Muscle of leg (tissue), 11 donors: ENCODE data around the gene MTO1. TPM values are rescaled to one million over a fixed set of nuclear protein-coding genes. Genes with fewer than 3 reads are reported as not detected.
"Not testable (repeated sequence)": the region's sequence is repeated elsewhere in the genome, so short reads cannot be mapped to it uniquely, and the experiment has no call there.

ENCODE experiments used
- DNase-seq: peaks from one replicate; pipeline ENCODE4 v3.0.0; 2013
- H3K27ac ChIP-seq: one replicate; pipeline ENCODE4 v1.5.1; 2013; ENCODE audit warnings: mild to moderate bottlenecking, low read length, control low read depth
- H3K27me3 ChIP-seq: one replicate; pipeline ENCODE4 v1.6.1; 2013; ENCODE audit warnings: low read length; ENCODE audit not compliant: control insufficient read depth, insufficient read depth
- H3K36me3 ChIP-seq: one replicate; pipeline ENCODE4 v1.6.1; 2013; ENCODE audit warnings: low read length; ENCODE audit not compliant: control insufficient read depth, insufficient read depth
- H3K4me1 ChIP-seq: one replicate; pipeline ENCODE4 v1.6.1; 2013; ENCODE audit warnings: low read length; ENCODE audit not compliant: control insufficient read depth, insufficient read depth
- H3K4me3 ChIP-seq: one replicate; pipeline ENCODE4 v1.5.1; 2013; ENCODE audit warnings: low read length, control low read depth
- H3K9me3 ChIP-seq: replicated peaks from 2 replicates; pipeline ENCODE4 v1.6.1; 2013; ENCODE audit warnings: low read depth, low read length; ENCODE audit not compliant: control insufficient read depth
- WGBS: methylation state at CpG from one replicate; pipeline ENCODE4 v1.1.5; 2013; ENCODE audit warnings: missing lambda C conversion rate; ENCODE audit not compliant: insufficient coverage; 5-methylcytosine and 5-hydroxymethylcytosine counted together
- polyA plus RNA-seq, 8 donors: library from polyadenylated mRNA; unstranded; fragments of 120-200 nt; gene quantifications; one replicate each; pipeline versions ENCODE4 v1.2.1 to v1.2.3, GENCODE V29; 2013; ENCODE audit warnings: inconsistent platforms in 1 of 8, low replicate concordance in 1 of 8; ENCODE audit not compliant: insufficient read length in 8 of 8, insufficient read depth in 1 of 8
- total RNA-seq: library from RNA; stranded (reverse); fragments of 120-200 nt; gene quantifications from one replicate; pipeline ENCODE4 v1.2.4, GENCODE V29; 2013

Gene MTO1
- total and polyA plus RNA-seq, 9 donors, result 14.6 to 23.9 (median 18.0) TPM

DNA sequence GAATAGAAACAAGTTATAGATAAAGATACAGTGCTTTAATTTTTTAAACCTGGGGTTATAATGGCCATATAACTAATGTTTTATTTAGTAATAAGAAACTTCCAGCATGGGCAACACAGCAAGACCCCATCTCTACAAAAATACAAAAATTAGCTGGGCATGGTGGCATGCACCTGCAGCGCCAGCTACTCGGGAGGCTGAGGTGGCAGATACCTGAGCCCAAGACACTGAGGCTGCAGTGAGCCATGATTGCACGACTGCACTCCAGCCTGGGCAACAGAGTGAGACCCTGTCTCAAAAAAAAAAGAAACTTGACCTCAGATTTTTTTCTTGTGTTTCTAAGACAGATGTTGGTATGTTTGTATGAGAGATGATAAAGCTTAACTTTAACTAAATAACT is 36.4 kb downstream of the MTO1 start:
- H3K9me3 ChIP-seq, result no peaks in the 10 kb centered on the region
- WGBS, result 86% methylated on average over 3 of the region's 3 CpGs
- peaks cover 30% of the 10 kb centered on the region for H3K36me3 ChIP-seq
- no peak overlapping the region for H3K27ac ChIP-seq
- H3K27me3 ChIP-seq, result no peaks in the 10 kb centered on the region
- H3K4me1 ChIP-seq, result no peaks in the 10 kb centered on the region
- no peak for DNase-seq
- H3K4me3 ChIP-seq, result no peak overlapping the region

DNA sequence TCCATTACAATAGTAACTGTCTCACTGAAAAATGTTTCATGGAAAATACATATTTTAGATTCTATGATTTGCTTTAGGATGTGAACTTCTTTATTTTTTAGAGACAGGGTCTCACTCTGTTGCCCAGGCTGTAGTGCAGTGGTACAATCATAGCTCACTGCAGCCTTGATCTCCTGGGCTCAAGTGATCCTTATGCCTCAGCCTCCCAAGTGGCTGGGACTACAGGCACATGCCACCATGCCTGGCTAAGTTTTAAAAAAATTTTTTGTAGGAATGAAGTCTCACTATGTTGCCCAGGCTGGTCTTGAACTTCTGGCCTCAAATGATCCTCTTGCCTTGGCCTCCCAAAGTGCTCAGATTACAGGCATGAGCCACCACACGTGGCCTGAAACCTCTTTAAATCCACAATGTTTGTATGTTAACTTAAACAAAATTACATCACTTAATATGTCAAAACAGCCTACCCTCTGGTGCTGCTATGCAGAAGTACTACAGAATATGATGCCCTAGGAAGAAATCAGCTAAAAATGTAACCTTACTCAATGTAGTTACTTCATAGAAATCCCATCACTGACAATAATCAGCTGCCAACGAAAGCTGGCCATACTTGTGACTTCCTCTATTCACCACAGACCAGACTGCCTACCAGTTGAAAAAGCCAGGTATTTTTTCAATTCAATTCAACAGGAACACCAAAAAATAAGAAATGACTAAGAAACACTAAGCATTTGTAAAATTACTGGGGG is 41.7 kb downstream of the MTO1 start:
- Histone ChIP-seq H3K36me3 (peaks cover 23% of the 10 kb centered on the region), H3K4me1 (no peaks in the 10 kb centered on the region), H3K27ac (no peak overlapping the region), H3K27me3 (no peaks in the 10 kb centered on the region), H3K4me3 (no peak overlapping the region), H3K9me3 (peaks cover 2% of the 10 kb centered on the region)
- no CpG with 5 or more reads among the region's 2 CpGs for WGBS
- no peak for DNase-seq

DNA sequence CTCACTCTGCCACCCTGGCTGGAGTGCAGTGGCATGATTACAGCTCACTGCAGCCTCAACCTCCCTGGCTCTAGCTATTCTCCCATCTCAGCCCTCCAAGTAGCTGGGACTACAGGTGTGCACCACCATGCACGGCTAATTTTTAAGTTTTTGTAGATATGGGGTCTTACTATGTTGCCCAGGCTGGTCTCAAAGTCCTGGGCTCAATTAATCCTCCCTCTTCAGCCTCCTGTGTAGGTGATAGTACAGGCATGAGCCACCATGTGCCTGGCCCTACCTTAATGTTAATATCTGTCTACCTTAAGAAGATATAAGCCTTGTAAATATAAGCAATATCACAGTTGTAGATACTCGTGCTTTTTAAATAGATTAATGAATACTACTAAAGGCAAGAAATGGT is 42.6 kb downstream of the MTO1 start:
- Histone ChIP-seq H3K27ac (no peak overlapping the region), H3K4me3 (no peak overlapping the region), H3K27me3 (no peaks in the 10 kb centered on the region), H3K36me3 (peaks cover 19% of the 10 kb centered on the region), H3K4me1 (no peaks in the 10 kb centered on the region), H3K9me3 (peaks cover 2% of the 10 kb centered on the region)
- DNase-seq, result no peak
- no CpG with 5 or more reads among the region's 2 CpGs for WGBS

- Histone ChIP-seq H3K27ac (no peak overlapping the region), H3K4me3 (no peak overlapping the region), H3K27me3 (no peaks in the 10 kb centered on the region), H3K4me1 (no peaks in the 10 kb centered on the region), H3K9me3 (peaks cover 2% of the 10 kb centered on the region), H3K36me3 (peaks cover 11% of the 10 kb centered on the region)
- DNase-seq, result no peak
Observed at GRCh38 chr6:73505142-73505541, 43.6 kb downstream of the MTO1 start.

DNA sequence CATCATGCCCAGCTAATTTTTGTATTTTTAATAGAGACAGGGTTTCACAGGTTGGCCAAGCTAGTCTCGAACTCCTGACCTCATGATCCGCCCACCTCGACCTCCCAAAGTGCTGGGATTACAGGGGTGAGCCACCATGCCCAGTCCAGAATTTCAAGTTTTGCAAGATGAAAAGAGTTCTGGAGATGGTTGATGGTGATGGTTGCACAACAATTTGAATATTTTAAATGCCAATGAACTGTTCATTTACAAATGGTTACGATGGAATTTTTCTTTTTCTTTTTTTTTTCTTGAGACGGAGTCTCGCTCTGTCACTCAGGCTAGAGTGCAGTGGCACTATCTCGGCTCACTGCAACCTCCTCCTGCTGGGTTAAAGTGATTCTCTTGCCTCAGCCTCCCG is 44.2 kb downstream of the MTO1 start:
- H3K9me3 ChIP-seq, H3K27me3 ChIP-seq, H3K4me3 ChIP-seq, H3K27ac ChIP-seq, H3K36me3 ChIP-seq, DNase-seq, H3K4me1 ChIP-seq: not testable (repeated sequence)
- 93% methylated on average over 3 of the region's 8 CpGs for WGBS

DNA sequence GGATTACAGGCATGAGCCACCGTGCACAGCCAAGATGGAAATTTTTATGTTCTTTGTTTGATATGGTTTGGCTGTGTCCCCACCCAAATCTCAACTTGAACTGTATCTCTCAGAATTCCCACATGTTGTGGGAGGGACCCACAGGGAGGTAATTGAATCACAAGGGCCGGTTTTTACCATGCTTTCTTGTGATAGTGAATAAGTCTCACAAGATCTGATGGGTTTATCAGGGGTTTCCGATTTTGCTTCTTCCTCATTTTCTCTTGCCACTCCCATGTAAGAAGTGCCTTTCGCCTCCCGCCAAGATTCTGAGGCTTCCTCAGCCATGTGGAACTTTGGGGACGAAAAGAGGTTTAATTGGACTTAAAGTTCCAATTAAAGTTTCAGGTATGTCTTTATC is 44.7 kb downstream of the MTO1 start:
- Histone ChIP-seq H3K27me3 (no peaks in the 10 kb centered on the region), H3K27ac (no peak overlapping the region), H3K9me3 (peaks cover 2% of the 10 kb centered on the region), H3K36me3 (peaks cover 9% of the 10 kb centered on the region), H3K4me1 (no peaks in the 10 kb centered on the region), H3K4me3 (no peak overlapping the region)
- WGBS, result 100% methylated on average over 1 of the region's 6 CpGs
- DNase-seq, result no peak

DNA sequence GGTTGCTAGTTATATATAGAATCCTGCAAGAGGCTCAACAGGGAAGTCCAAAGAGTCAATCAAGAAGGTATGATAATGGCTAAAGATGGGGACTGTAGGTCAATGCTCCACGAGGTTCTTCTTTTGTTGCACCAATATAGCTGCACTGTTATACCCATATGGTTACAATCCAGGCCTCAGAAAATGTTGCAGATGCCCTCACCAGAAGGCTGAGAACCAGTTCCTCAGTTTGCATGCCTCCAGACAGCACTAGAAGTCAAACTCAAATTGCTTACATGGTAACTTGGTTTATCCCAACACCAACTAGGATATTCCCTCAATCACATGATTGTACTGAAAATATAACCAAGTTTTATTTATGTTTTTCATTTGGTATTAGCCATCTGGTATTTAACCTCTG is 47.2 kb downstream of the MTO1 start:
- no peak for DNase-seq
- H3K27ac ChIP-seq, result no peak overlapping the region
- H3K27me3 ChIP-seq, result no peaks in the 10 kb centered on the region
- no peaks in the 10 kb centered on the region for H3K4me1 ChIP-seq
- 38% methylated on average over 1 of the region's 1 CpG for WGBS
- H3K36me3 ChIP-seq, result peaks cover 5% of the 10 kb centered on the region
- H3K4me3 ChIP-seq, result no peak overlapping the region
- peaks cover 2% of the 10 kb centered on the region for H3K9me3 ChIP-seq

DNA sequence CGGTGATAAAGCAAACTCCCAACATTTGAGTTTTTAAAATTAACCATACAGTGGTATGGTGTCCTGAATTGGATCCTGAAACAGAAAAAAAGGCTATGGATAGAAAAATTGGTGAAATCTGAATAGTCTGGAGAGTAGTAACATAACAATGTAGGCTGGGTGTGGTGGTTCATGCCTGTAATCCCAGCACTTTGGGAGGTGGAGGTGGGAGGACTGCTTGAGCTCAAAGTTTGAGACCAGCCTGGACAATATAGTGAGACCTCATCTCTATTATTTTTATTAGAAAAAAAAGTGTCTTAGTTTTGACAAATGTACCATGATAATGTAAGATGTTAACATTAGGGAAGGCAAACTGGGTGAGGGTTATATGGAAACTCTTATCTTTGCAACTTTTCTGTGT is 48.3 kb downstream of the MTO1 start:
- no peaks in the 10 kb centered on the region for H3K27me3 ChIP-seq
- no peaks in the 10 kb centered on the region for H3K4me1 ChIP-seq
- H3K9me3 ChIP-seq, result peaks cover 2% of the 10 kb centered on the region
- H3K4me3 ChIP-seq, result no peak overlapping the region
- WGBS, result no CpG with 5 or more reads among the region's 1 CpG
- DNase-seq, result no peak
- no peak overlapping the region for H3K27ac ChIP-seq
- H3K36me3 ChIP-seq, result peaks cover 6% of the 10 kb centered on the region

GRCh38 chr6:73511796-73512195 is 50.3 kb downstream of the MTO1 start:
- Histone ChIP-seq H3K4me1 (no peaks in the 10 kb centered on the region), H3K27ac (no peak overlapping the region), H3K27me3 (no peaks in the 10 kb centered on the region), H3K9me3 (no peaks in the 10 kb centered on the region), H3K36me3 (peaks cover 18% of the 10 kb centered on the region), H3K4me3 (no peak overlapping the region)
- no peak for DNase-seq
- WGBS, result 88% methylated on average over 3 of the region's 7 CpGs

DNA sequence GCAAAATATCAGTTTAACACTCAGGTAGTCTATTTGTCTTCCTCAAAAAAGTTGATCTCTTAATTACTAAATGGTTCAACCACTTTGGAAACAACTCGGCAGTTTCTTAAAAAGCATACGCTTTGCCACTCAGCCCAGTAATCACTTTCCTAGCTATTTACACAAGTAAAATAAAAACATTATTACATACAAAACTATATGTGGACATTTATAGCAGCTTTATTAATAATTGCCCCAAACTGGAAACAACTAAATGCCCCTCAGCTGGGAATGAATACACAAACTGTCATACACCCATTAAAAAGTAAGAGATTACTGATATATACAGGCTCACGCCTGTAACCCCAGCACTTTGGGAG is 51.9 kb downstream of the MTO1 start:
- Histone ChIP-seq H3K4me3 (no peak overlapping the region), H3K27ac (no peak overlapping the region), H3K4me1 (peaks cover 4% of the 10 kb centered on the region), H3K9me3 (no peaks in the 10 kb centered on the region), H3K27me3 (no peaks in the 10 kb centered on the region), H3K36me3 (peaks cover 32% of the 10 kb centered on the region)
- DNase-seq, result no peak
- 60% methylated on average over 1 of the region's 3 CpGs for WGBS

DNA sequence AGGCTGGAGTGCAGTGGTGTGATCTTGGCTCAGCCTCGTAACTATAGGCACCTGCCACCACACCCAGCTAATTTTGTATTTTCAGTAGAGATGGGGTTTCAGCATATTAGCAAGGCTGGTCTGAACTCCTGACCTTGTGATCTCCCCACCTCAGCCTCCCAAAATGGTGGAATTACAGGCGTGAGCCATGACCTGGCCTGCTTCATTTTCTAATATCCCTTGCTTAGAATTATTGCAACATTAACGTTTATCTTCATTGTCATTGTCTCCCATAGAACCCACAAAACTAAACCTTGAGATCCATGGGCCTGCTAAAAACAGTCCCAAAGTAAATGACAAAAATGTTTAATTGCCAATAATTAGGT is 53.2 kb downstream of the MTO1 start:
- 43% methylated on average over 1 of the region's 3 CpGs for WGBS
- peaks cover 8% of the 10 kb centered on the region for H3K4me1 ChIP-seq
- peaks cover 44% of the 10 kb centered on the region for H3K36me3 ChIP-seq
- H3K4me3 ChIP-seq, result no peak overlapping the region
- no peaks in the 10 kb centered on the region for H3K27me3 ChIP-seq
- no peaks in the 10 kb centered on the region for H3K9me3 ChIP-seq
- no peak overlapping the region for H3K27ac ChIP-seq
- no peak for DNase-seq
